Upper lobe of left lung (tissue), 4 donors: ENCODE measurements around the gene LOXL4.

ENCODE experiments used
- EP300 ChIP-seq, 4 donors: sonication (generic); formaldehyde crosslinking; IDR thresholded peaks; one replicate each; pipeline ENCODE4 v1.5.1; 2017; ENCODE audit warnings: antibody characterized with exemption in 4 of 4, control low read depth in 2 of 4
- POLR2A ChIP-seq, 4 donors: fragments of 450-650 bp; IDR thresholded peaks; one replicate each; pipeline ENCODE4 v1.5.1; 2016 to 2017; ENCODE audit warnings: antibody characterized with exemption in 4 of 4, mild to moderate bottlenecking in 2 of 4
- POLR2AphosphoS5 ChIP-seq, 2 donors: sonication (generic); formaldehyde crosslinking; IDR thresholded peaks; one replicate each; pipeline ENCODE4 v1.5.1; 2017; ENCODE audit warnings: antibody characterized with exemption in 2 of 2
- TF ChIP-seq, protein P1 (sequence below), 6 experiments: fragments of 450-650 bp in 4 of 6; fragments of 200-600 bp in 2 of 6; sonication (generic) in 2 of 6; IDR thresholded peaks; one replicate each; pipeline ENCODE4 v1.5.1; 2016 to 2019; ENCODE audit warnings: antibody characterized with exemption in 6 of 6

DNA sequence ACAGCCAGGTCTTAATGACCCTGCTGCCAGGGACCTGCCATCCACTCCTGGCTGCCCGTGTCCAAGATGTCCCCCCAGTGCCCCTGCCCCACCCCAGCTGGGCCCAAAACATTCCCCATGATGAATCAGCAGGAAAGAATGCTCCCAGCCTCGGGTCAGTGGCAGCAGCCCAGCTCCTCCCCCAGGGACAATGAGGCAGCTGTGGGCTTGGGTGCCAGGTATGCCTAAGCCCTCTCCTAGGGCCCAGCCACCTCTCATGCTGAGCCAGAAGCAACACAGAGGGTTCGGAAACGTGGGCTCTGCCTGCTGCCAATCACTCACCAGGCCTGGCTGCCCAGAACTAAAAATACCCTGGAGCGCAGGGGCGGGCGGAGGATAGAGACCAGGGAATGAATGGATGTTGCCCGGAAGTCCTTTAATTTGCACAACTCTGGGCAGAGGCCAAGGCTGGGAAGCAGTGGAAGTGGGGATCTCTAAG, 1.5 kb upstream of the LOXL4 start:
- TF ChIP-seq, protein P1, sequence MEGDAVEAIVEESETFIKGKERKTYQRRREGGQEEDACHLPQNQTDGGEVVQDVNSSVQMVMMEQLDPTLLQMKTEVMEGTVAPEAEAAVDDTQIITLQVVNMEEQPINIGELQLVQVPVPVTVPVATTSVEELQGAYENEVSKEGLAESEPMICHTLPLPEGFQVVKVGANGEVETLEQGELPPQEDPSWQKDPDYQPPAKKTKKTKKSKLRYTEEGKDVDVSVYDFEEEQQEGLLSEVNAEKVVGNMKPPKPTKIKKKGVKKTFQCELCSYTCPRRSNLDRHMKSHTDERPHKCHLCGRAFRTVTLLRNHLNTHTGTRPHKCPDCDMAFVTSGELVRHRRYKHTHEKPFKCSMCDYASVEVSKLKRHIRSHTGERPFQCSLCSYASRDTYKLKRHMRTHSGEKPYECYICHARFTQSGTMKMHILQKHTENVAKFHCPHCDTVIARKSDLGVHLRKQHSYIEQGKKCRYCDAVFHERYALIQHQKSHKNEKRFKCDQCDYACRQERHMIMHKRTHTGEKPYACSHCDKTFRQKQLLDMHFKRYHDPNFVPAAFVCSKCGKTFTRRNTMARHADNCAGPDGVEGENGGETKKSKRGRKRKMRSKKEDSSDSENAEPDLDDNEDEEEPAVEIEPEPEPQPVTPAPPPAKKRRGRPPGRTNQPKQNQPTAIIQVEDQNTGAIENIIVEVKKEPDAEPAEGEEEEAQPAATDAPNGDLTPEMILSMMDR (IDR thresholded peaks at IDR 0.05), result no peak
- TF ChIP-seq POLR2AphosphoS5 (IDR thresholded peaks at IDR 0.05), result peak; percentile 11 to 38
- no peak for TF ChIP-seq POLR2A (IDR thresholded peaks at IDR 0.05)
- no peak for TF ChIP-seq EP300 (IDR thresholded peaks at IDR 0.05)
